GM21515 (cell line): ENCODE measurements around the gene TSFM.
A peak's percentile ranks its signal among the peaks of the same experiment; 100 is the strongest.

Source experiments
- ATAC-seq: cut with Tn5 transposase; IDR thresholded peaks from one replicate; pipeline ENCODE4 v1.9.1; 2021; ENCODE audit not compliant: unreplicated experiment

The TSFM gene

GRCh38 chr12:57832966-57833365 is 50.4 kb downstream of the TSFM start:
- no peak for ATAC-seq

GRCh38 chr12:57833672-57834071 is 51.1 kb downstream of the TSFM start:
- no peak for ATAC-seq

GRCh38 chr12:57834086-57834876 is 51.7 kb downstream of the TSFM start:
- ATAC-seq = no peak

- ATAC-seq = no peak
Observed at GRCh38 chr12:57835366-57836288, 53.0 kb downstream of the TSFM start.

GRCh38 chr12:57836442-57837375 is 54.1 kb downstream of the TSFM start:
- ATAC-seq = peak; percentile 54

GRCh38 chr12:57837864-57838562 is 55.4 kb downstream of the TSFM start:
- no peak for ATAC-seq

GRCh38 chr12:57838594-57839302 is 56.2 kb downstream of the TSFM start:
- ATAC-seq = no peak

- no peak for ATAC-seq
Observed at GRCh38 chr12:57839996-57840395, 57.4 kb downstream of the TSFM start.

- no peak for ATAC-seq
Observed at GRCh38 chr12:57840726-57841125, 58.1 kb downstream of the TSFM start.

GRCh38 chr12:57841445-57841844 is 58.9 kb downstream of the TSFM start:
- no peak for ATAC-seq

- ATAC-seq = no peak
Observed at GRCh38 chr12:57842342-57843294, 60.0 kb downstream of the TSFM start.

GRCh38 chr12:57844709-57845477 is 62.3 kb downstream of the TSFM start:
- peak; percentile 26 for ATAC-seq

GRCh38 chr12:57845478-57846284 is 63.1 kb downstream of the TSFM start:
- peak; percentile 24 for ATAC-seq

GRCh38 chr12:57846285-57846576 is 63.6 kb downstream of the TSFM start:
- no peak for ATAC-seq

GRCh38 chr12:57846577-57847319 is 64.2 kb downstream of the TSFM start, which contains the start of gene CTDSP2:
Gene CTDSP2, minus strand, starts transcription at chr12:57846729. Its CDS starts 294 bp downstream, at chr12:57846435.
- ATAC-seq = peak; percentile 41
